CD14-positive monocyte (primary cell): ENCODE measurements around the gene PPRC1. TPM values are rescaled to one million over a fixed set of nuclear protein-coding genes. Genes with fewer than 3 reads are reported as not detected.

Source experiments
- DNase-seq, 3 donors: peaks; one replicate each; pipeline ENCODE4 v3.0.0-alpha.2; 2011 to 2022
- H2AFZ ChIP-seq: 2 replicates; pipeline ENCODE4 v1.6.0; 2012; ENCODE audit warnings: mild to moderate bottlenecking, low read depth, low read length, inconsistent platforms; ENCODE audit not compliant: insufficient read depth, poor library complexity, severe bottlenecking
- H3K27ac ChIP-seq, 2 donors: 1 replicate in 1 of 2; 2 replicates in 1 of 2; pipeline ENCODE4 v1.5.1; 2012 to 2013; ENCODE audit warnings: low read length in 2 of 2, control low read depth in 1 of 2, inconsistent platforms in 1 of 2, low read depth in 1 of 2, mild to moderate bottlenecking in 1 of 2
- H3K27me3 ChIP-seq, 2 donors: one replicate each; pipeline versions ENCODE4 v1.6.0 to v1.6.1; 2011 to 2013; ENCODE audit warnings: low read length in 2 of 2; ENCODE audit not compliant: control insufficient read depth in 2 of 2, insufficient read depth in 2 of 2
- H3K36me3 ChIP-seq, 2 donors: replicated peaks in 1 of 2; 1 replicate in 1 of 2; 2 replicates in 1 of 2; pipeline versions ENCODE4 v1.5.1 to v1.6.1; 2012 to 2013; ENCODE audit warnings: low read length in 2 of 2, control low read depth in 1 of 2, inconsistent platforms in 1 of 2, mild to moderate bottlenecking in 1 of 2; ENCODE audit not compliant: insufficient read depth in 2 of 2, control insufficient read depth in 1 of 2
- H3K4me1 ChIP-seq, 2 donors: 1 replicate in 1 of 2; 2 replicates in 1 of 2; pipeline versions ENCODE4 v1.5.1 to v1.6.1; 2012 to 2013; ENCODE audit warnings: low read length in 2 of 2, control low read depth in 1 of 2, inconsistent platforms in 1 of 2, mild to moderate bottlenecking in 1 of 2, moderate library complexity in 1 of 2; ENCODE audit not compliant: insufficient read depth in 2 of 2, control insufficient read depth in 1 of 2
- H3K4me2 ChIP-seq: replicated peaks from 2 replicates; pipeline ENCODE3; 2012; ENCODE audit warnings: low read length, moderate library complexity, mild to moderate bottlenecking; ENCODE audit not compliant: poor library complexity, severe bottlenecking; ENCODE audit errors: extremely low read depth
- H3K4me3 ChIP-seq, 3 experiments: fragments of 200-600 bp in 1 of 3; sonication (generic) in 1 of 3; replicated peaks in 1 of 3; 1 replicate in 2 of 3; 2 replicates in 1 of 3; pipeline ENCODE4 v1.5.1; 2011 to 2013; ENCODE audit warnings: low read length in 3 of 3, mild to moderate bottlenecking in 3 of 3, control low read depth in 2 of 3, low read depth in 2 of 3, inconsistent platforms in 1 of 3, moderate library complexity in 1 of 3
- H3K79me2 ChIP-seq: 2 replicates; pipeline ENCODE4 v1.6.0; 2012; ENCODE audit warnings: mild to moderate bottlenecking, control low read depth, inconsistent platforms, low read length, moderate library complexity; ENCODE audit not compliant: insufficient read depth
- H3K9ac ChIP-seq: 2 replicates; pipeline ENCODE4 v1.6.0; 2017; ENCODE audit warnings: low read length, mild to moderate bottlenecking; ENCODE audit not compliant: insufficient read depth, poor library complexity, severe bottlenecking
- H3K9me3 ChIP-seq, 2 donors: replicated peaks in 1 of 2; 1 replicate in 1 of 2; 2 replicates in 1 of 2; pipeline versions ENCODE4 v1.5.1 to v1.6.1; 2012 to 2013; ENCODE audit warnings: low read length in 2 of 2, control low read depth in 1 of 2; ENCODE audit not compliant: control insufficient read depth in 1 of 2, insufficient read depth in 1 of 2
- H4K20me1 ChIP-seq: 2 replicates; pipeline ENCODE4 v1.6.0; 2012; ENCODE audit warnings: mild to moderate bottlenecking, low read length, control low read depth, moderate library complexity; ENCODE audit not compliant: insufficient read depth
- H3K27ac Mint-ChIP-seq, 7 donors: one replicate each; pipeline ENCODE4 v1.8.0; 2020; ENCODE audit warnings: mild to moderate bottlenecking in 7 of 7, mixed read lengths in 7 of 7, moderate library complexity in 6 of 7, inconsistent platforms in 2 of 7
- H3K27me3 Mint-ChIP-seq, 3 donors: one replicate each; pipeline ENCODE4 v1.8.0; 2021 to 2022; ENCODE audit warnings: low read depth in 3 of 3, mild to moderate bottlenecking in 3 of 3, mixed read lengths in 3 of 3, moderate library complexity in 3 of 3, inconsistent platforms in 1 of 3
- H3K36me3 Mint-ChIP-seq, 2 donors: one replicate each; pipeline ENCODE4 v1.8.0; 2020; ENCODE audit warnings: mixed read lengths in 2 of 2, inconsistent platforms in 1 of 2, mild to moderate bottlenecking in 1 of 2
- H3K4me1 Mint-ChIP-seq: one replicate; pipeline ENCODE4 v1.8.0; 2020; ENCODE audit warnings: mild to moderate bottlenecking, mixed read lengths
- H3K4me3 Mint-ChIP-seq, 2 donors: one replicate each; pipeline ENCODE4 v1.8.0; 2020; ENCODE audit warnings: mild to moderate bottlenecking in 2 of 2, mixed read lengths in 2 of 2, moderate library complexity in 1 of 2
- H3K9me3 Mint-ChIP-seq, 7 donors: one replicate each; pipeline ENCODE4 v1.8.0; 2020 to 2022; ENCODE audit warnings: mixed read lengths in 7 of 7, mild to moderate bottlenecking in 6 of 7, moderate library complexity in 6 of 7, inconsistent platforms in 2 of 7
- CTCF ChIP-seq: fragments of 200-600 bp; IDR thresholded peaks from one replicate; pipeline ENCODE4 v1.8.0; 2022; ENCODE audit warnings: antibody characterized with exemption, mild to moderate bottlenecking
- WGBS: methylation state at CpG from one replicate; pipeline ENCODE4 v1.1.5; 2013; ENCODE audit warnings: missing lambda C conversion rate; ENCODE audit not compliant: insufficient coverage; 5-methylcytosine and 5-hydroxymethylcytosine counted together
- intact Hi-C, 2 donors: fragments of 100-400 bp; cut with micrococcal nuclease; formaldehyde crosslinking; loops; one replicate each; pipeline versions ENCODE4 v1.15.0 to v1.15.1; 2023
- polyA plus RNA-seq, 3 donors: library from polyadenylated mRNA; depleted of rRNA in 1 of 3; unstranded in 2 of 3; stranded (reverse) in 1 of 3; fragments of 300-500 nt in 2 of 3; fragments of >200 nt in 1 of 3; fragmentation: Illumina TruSeq in 2 of 3; gene quantifications; 1 replicate in 2 of 3; 2 replicates in 1 of 3; pipeline ENCODE4 v1.2.3, GENCODE V29; 2012 to 2021

Gene PPRC1
- polyA plus RNA-seq, 3 donors = 1.1 to 15.6 (median 2.5) TPM

GRCh38 chr10:102159831-102160230 is 27.0 kb downstream of the PPRC1 start:
- H3K4me1 ChIP-seq = no peaks in the 10 kb centered on the region
- H3K27ac Mint-ChIP-seq = peak overlapping the region in 2 of 7 donors; percentile 13 to 56
- no peak for DNase-seq
- H3K27me3 Mint-ChIP-seq = peaks cover 0 to 6% (median 2%) of the 10 kb centered on the region in 3 donors
- H3K9ac ChIP-seq = no peak overlapping the region
- 100% methylated on average over 1 of the region's 4 CpGs for WGBS
- H3K36me3 Mint-ChIP-seq = peaks cover 80 to 93% of the 10 kb centered on the region in 2 donors
- no peak overlapping the region for H2AFZ ChIP-seq
- no peaks in the 10 kb centered on the region for H3K9me3 Mint-ChIP-seq
- no peaks in the 10 kb centered on the region for H3K27me3 ChIP-seq
- no peak overlapping the region for H3K4me3 ChIP-seq
- no peaks in the 10 kb centered on the region for H3K9me3 ChIP-seq
- H3K4me2 ChIP-seq = no peak overlapping the region
- H3K4me1 Mint-ChIP-seq = no peaks in the 10 kb centered on the region
- peaks cover 25% of the 10 kb centered on the region for H3K79me2 ChIP-seq
- peaks cover 78 to 93% of the 10 kb centered on the region in 2 donors for H3K36me3 ChIP-seq
- intact Hi-C loops = loop anchor here in 1 of 2 donors (10.0 kb wide), 1 partner anchor 325 kb away; no protein-coding TSS in a partner anchor
- no peak overlapping the region for H3K27ac ChIP-seq
- no peak overlapping the region for H3K4me3 Mint-ChIP-seq
- peaks cover 9% of the 10 kb centered on the region for H4K20me1 ChIP-seq
- no peak for TF ChIP-seq CTCF

GRCh38 chr10:102163342-102163989 is 30.6 kb downstream of the PPRC1 start:
- 70% methylated on average over 2 of the region's 4 CpGs for WGBS
- no peak overlapping the region for H3K4me3 Mint-ChIP-seq
- Histone ChIP-seq H3K9me3 (no peaks in the 10 kb centered on the region), H3K36me3 (peaks cover 55 to 59% of the 10 kb centered on the region in 2 donors), H3K4me3 (no peak overlapping the region), H4K20me1 (no peaks in the 10 kb centered on the region), H2AFZ (no peak overlapping the region), H3K27me3 (no peaks in the 10 kb centered on the region), H3K27ac (no peak overlapping the region), H3K79me2 (no peaks in the 10 kb centered on the region), H3K4me2 (no peak overlapping the region), H3K4me1 (no peaks in the 10 kb centered on the region), H3K9ac (no peak overlapping the region)
- H3K36me3 Mint-ChIP-seq = peaks cover 55 to 56% of the 10 kb centered on the region in 2 donors
- intact Hi-C loops = loop anchor here in 1 of 2 donors (10.0 kb wide), 1 partner anchor 321 kb away; no protein-coding TSS in a partner anchor
- H3K27ac Mint-ChIP-seq = no peak overlapping the region
- no peaks in the 10 kb centered on the region for H3K9me3 Mint-ChIP-seq
- DNase-seq = no peak
- H3K4me1 Mint-ChIP-seq = no peaks in the 10 kb centered on the region
- H3K27me3 Mint-ChIP-seq = peaks cover 0 to 3% (median 2%) of the 10 kb centered on the region in 3 donors
- no peak for TF ChIP-seq CTCF
